GM23248 (cell line): ENCODE results near the gene OR7G2.

Experiments
- EZH2 ChIP-seq: fragments of 200-600 bp; sonication (generic); IDR thresholded peaks from 2 replicates; pipeline ENCODE4 v1.6.1; 2018; ENCODE audit warnings: antibody characterized with exemption, mild to moderate bottlenecking; ENCODE audit not compliant: insufficient read depth, poor library complexity, severe bottlenecking
- EZH2phosphoT487 ChIP-seq: fragments of 200-600 bp; sonication (generic); IDR thresholded peaks from 2 replicates; pipeline ENCODE4 v1.6.1; 2018; ENCODE audit warnings: antibody characterized with exemption, moderate library complexity, mild to moderate bottlenecking, low read depth; ENCODE audit not compliant: insufficient read depth

GRCh38 chr19:9086761-9087160 lies 20.5 kb downstream of the OR7G2 start, which contains the start of gene OR1M1:
- TF ChIP-seq EZH2 = no peak
- no peak for TF ChIP-seq EZH2phosphoT487
